Stimulated activated CD8-positive, alpha-beta memory T cell treated with anti-CD3 and anti-CD28 coated beads, Interleukin-2, amount 100 ng/mL, for 48 hours (primary cell): ENCODE data around the gene FREM1.

Experiments
- DNase-seq, 2 donors: peaks; one replicate each; pipeline ENCODE4 v3.0.0-alpha.2; 2020; ENCODE audit warnings: low read depth in 2 of 2

Gene FREM1

GRCh38 chr9:14909181-14909580 is 1.0 kb downstream of the FREM1 start:
- no peak for DNase-seq

- no peak for DNase-seq
Measured at GRCh38 chr9:14908295-14909180, 1.7 kb downstream of the FREM1 start.

- no peak for DNase-seq
Measured at GRCh38 chr9:14907696-14908095, 2.5 kb downstream of the FREM1 start.

- no peak for DNase-seq
Measured at GRCh38 chr9:14907360-14907685, 2.9 kb downstream of the FREM1 start.

DNA sequence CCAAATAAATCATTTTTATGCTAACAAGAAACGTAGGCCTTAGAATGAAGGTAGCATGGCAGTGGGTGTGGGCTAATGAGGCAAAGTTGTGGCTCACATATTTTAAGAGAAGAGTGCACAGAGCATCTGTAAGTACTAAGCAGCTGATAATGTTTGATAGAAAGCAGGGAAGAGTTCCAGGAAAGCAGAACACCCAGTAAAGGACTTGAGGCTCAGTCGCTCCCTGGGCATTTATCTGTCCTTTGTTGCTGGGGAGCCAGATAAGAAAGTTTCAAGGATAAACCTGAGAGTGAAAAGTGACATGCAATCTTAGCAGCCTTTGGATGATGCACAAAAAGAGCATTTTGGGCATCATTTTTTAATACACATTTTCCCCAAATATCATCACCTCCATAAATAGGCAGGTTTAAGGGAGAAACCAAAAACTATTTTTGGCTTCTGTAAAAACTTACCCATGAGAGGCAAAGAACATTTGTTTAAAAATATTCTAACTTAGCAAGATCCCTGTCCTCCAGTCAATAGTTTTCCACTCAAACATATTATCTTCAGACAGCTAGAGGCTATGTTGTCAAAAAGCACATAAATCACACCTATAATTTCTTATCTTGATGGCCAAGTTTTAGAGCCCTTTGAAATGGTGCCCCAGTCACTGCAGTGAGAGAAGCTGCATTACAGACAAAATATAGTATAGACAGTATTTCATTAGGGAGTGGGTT is 3.4 kb downstream of the FREM1 start:
- no peak for DNase-seq

GRCh38 chr9:14906000-14906399 is 4.2 kb downstream of the FREM1 start:
- no peak for DNase-seq

DNA sequence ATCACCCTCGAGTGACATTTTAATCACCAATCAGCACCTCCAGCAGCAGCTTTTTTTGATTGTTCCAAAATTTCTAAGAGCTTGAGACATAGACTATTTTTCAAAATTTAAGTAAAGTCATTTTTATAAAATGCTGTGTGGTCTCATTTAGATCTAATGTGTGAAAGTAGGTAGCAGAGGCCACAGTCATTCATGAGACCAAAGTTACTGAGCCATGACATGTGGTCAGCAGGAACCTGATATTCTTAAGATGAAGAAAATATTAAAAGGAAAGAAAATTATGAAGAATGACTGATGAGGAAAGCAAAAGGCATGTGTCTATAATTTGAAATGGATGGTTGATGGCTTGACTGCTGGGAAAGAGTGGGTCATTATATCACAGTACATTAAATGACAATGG is 7.2 kb downstream of the FREM1 start:
- DNase-seq, result no peak

DNA sequence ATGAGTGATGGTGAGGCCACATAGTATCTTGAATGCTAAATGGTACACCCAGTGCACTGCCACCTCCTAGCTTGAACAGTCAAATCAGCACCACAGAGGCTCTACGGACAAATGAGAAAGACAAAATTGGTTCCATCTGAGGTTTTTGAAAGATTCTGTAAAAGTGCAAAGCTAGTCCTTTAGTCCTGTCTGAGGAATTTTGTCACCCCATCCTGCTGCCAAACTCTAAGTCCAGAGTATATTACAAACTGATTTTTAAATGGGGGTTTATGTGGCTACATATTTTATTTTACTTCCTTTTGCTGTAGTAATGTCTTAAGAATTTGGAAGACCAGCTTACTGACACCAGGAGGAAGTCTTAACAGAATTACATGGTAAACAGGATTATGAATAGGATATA is 7.7 kb downstream of the FREM1 start:
- no peak for DNase-seq

GRCh38 chr9:14899815-14900193 is 10.4 kb downstream of the FREM1 start:
- DNase-seq, result no peak

GRCh38 chr9:14899042-14899814 is 11.0 kb downstream of the FREM1 start:
- no peak for DNase-seq

- no peak for DNase-seq
Measured at GRCh38 chr9:14895806-14896205, 14.4 kb downstream of the FREM1 start.

- DNase-seq, result no peak
Measured at GRCh38 chr9:14893280-14893679, 16.9 kb downstream of the FREM1 start.

DNA sequence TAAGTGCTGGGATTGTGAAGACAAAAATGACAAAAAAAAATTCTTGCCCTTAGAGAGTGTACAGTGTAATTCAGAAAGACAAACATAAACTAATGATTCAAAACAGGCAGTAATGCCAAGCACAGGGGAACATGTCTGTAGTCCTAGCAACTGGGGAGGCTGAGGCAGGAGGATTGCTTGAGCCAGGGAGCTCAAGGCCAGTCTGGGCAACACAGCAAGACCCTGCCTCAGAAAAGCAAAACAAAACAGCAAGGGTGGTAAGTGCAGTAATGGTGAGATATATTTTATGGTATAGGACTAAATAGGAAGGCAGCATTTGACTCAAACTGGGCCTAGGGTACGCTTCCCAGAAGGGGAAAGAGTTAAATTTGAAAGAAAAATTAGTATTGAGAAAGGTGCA is 18.9 kb downstream of the FREM1 start:
- DNase-seq, result no peak

GRCh38 chr9:14889451-14889850 is 20.8 kb downstream of the FREM1 start:
- DNase-seq, result no peak

DNA sequence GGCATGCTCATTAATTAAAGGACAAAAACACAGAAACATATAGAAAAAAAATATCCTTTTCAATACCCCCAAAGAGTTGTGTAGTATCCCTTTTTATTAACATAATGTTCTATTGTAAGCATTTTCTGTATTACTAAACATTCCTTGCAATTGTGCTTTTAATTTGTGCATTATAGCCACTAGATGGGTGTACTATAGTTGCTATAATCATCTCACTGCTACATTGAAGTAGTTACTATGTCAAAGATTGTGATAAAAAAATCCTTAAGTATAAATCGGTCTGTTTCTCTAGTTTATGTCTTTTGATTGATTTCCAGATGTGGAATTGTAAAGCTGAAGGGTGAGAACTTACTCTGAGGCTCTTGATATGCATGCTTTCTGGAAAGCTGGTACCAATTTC is 21.4 kb downstream of the FREM1 start:
- no peak for DNase-seq

DNA sequence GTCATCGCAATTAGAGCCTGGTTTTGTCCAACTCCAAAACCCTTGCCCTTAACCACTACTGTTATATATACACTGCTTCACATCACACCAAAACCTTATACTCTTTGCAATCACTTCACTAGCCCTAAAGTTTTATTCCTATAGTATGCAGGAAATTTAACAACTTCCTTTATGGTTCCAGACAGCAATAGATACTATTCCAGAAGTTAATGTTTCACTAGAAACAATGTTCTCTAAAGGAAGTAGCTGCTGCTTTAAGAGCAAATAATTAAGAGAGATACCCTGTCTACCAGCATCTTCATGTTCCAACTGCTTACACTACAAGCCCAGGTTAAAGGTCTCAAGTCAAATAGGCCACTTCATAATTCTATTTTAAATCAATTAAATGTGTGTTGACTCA is 22.0 kb downstream of the FREM1 start:
- no peak for DNase-seq

- no peak for DNase-seq
Measured at GRCh38 chr9:14887149-14887548, 23.1 kb downstream of the FREM1 start.

DNA sequence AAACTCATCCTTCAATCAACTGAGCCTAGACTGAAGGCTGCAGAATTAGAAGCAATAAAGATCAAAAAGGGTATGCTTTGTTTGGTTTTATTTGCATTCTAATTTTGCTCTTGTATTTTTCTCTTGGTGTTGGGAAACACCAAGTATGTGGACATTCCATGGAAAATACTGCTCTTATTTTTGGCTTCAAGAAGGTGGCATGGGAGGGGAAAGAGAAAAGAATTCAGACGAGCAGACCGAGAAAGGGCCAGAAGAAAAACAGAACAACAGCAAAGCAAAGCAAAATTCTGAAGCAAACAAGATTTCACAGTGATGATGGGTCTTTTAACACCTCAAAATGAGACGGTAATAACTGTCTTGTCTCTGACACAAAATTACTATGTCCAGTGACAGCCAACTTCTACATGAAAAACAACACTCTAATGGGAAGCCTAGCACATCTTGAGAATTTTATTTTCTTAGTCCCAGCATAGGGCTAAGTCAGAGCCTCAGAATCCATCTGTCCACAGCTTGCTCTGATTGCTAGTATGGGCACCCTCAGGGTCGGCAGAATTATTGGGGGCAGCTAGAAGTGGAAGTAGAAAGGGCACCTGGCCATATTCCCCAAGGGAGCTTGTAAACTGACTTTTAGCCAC is 26.8 kb downstream of the FREM1 start:
- no peak for DNase-seq

DNA sequence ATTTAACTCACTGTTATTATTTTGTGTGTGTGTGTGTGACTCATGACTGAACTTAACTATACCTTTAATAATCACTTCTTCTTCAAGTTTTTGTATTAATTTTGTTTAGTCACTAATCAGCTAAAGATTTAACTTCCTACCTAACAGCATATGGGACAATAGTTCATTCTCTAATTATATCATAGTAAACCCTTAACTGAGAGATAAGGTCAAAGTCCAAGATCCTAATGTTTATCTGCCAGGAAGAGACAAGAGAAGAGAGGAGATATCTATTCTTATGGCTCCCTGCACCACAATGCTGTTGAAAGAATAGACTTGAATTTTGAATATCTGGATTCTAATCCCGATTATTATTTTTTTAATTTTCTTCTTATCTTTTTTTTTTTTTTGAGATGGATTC is 28.1 kb downstream of the FREM1 start:
- no peak for DNase-seq

DNA sequence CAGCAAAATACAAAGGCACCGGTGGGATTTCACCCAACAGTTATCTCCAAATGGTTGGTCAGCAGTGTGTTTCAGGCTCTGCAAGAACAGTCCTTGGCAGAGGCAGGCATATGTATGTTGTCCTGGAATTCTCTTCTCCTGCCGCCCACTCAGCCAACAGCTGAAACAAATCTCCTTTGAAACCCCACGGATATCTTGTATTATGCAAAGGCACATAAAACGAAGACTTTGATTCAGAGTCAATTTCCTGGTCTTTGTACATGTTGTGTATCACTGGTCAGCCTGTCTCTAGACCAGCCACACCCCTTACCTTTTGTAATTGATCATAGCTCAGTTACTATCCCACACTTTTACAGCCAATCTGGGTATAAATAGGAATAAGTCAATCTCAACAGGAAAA is 29.2 kb downstream of the FREM1 start:
- no peak for DNase-seq

DNA sequence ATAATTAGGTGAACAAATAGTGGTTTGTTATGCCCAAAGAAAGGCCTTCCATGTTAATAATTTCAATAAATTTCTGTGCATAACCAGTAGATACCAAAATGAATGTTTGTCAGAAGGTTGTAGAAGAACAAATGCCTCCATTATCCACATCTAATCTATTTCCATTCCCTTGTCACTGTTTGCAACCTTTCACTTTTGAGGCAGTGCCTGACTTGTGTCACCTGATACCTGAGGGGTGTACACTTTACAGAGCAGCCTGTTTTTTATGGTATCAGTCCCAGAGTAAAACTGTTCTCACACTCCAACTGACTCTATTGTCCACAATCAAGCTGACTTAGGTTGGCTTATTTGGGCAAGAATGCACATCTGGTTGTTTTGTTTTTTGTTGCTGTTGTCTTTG is 40.1 kb downstream of the FREM1 start:
- no peak for DNase-seq

- DNase-seq, result no peak
Measured at GRCh38 chr9:14869671-14870070, 40.6 kb downstream of the FREM1 start.
